OCI-LY7 (cell line): ENCODE measurements around the gene FBN1. TPM values are rescaled to one million over a fixed set of nuclear protein-coding genes. Genes with fewer than 3 reads are reported as not detected.

ENCODE experiments used
- BruUV-seq: library from RNA; stranded (reverse); fragments of 400-500 nt; replicated peaks from 2 replicates; lab custom pipeline; 2021; lab: Mats Ljungman, UMichigan
- CTCF ChIA-PET: fragments of 300-600 bp; sonication (Branson Sonifier 250); formaldehyde crosslinking; loops from one replicate; lab custom pipeline; 2022; ENCODE audit warnings: antibody characterized with exemption; ENCODE audit not compliant: unreplicated experiment; lab: Charles Lee
- POLR2A ChIA-PET: fragments of 300-600 bp; sonication (Branson Sonifier 250); formaldehyde crosslinking; loops from one replicate; lab custom pipeline; 2022; ENCODE audit warnings: antibody characterized with exemption; lab: Charles Lee
- DNase-seq: peaks from one replicate; pipeline ENCODE4 v3.0.0-alpha.2; 2015; ENCODE audit warnings: low spot score
- H2AFZ ChIP-seq: fragments of 200-600 bp; sonication (generic), shearing (Covaris generic); 2 replicates; pipeline ENCODE4 v1.6.1; 2014; ENCODE audit warnings: mild to moderate bottlenecking, antibody characterized with exemption, low read length, moderate library complexity
- H3K27ac ChIP-seq: fragments of 200-600 bp; sonication (generic); 2 replicates; pipeline ENCODE4 v1.5.1; 2014; ENCODE audit warnings: mixed run types, low read depth, mild to moderate bottlenecking, moderate library complexity, low read length, inconsistent platforms; ENCODE audit not compliant: poor library complexity, severe bottlenecking
- H3K36me3 ChIP-seq: fragments of 200-600 bp; sonication (generic); 2 replicates; pipeline ENCODE4 v1.6.1; 2014; ENCODE audit warnings: mild to moderate bottlenecking, antibody characterized with exemption, low read length, moderate library complexity, mixed read lengths; ENCODE audit not compliant: insufficient read depth
- H3K4me1 ChIP-seq: fragments of 200-600 bp; sonication (generic); 2 replicates; pipeline ENCODE4 v1.5.1; 2014; ENCODE audit warnings: mild to moderate bottlenecking, low read length; ENCODE audit not compliant: insufficient read depth, poor library complexity, severe bottlenecking
- H3K4me2 ChIP-seq: fragments of 200-600 bp; sonication (generic); 2 replicates; pipeline ENCODE4 v1.6.1; 2014; ENCODE audit warnings: mild to moderate bottlenecking, low read length
- H3K4me3 ChIP-seq: fragments of 200-600 bp; sonication (generic); 2 replicates; pipeline ENCODE4 v1.5.1; 2014; ENCODE audit warnings: mild to moderate bottlenecking, low read depth, low read length; ENCODE audit not compliant: poor library complexity, severe bottlenecking
- H3K79me2 ChIP-seq: fragments of 200-600 bp; sonication (generic); 2 replicates; pipeline ENCODE4 v1.6.1; 2016; ENCODE audit warnings: low read depth, mild to moderate bottlenecking, low read length, moderate library complexity, mixed read lengths; ENCODE audit not compliant: insufficient read depth
- H3K9me2 ChIP-seq: fragments of 200-600 bp; sonication (generic); 2 replicates; pipeline ENCODE4 v1.6.1; 2016; ENCODE audit warnings: mild to moderate bottlenecking, low read length, mixed read lengths; ENCODE audit not compliant: insufficient read depth
- H3K9me3 ChIP-seq: fragments of 200-600 bp; sonication (generic); 2 replicates; pipeline ENCODE4 v1.6.1; 2014; ENCODE audit warnings: mild to moderate bottlenecking, mixed run types, low read length, mixed read lengths
- H4K20me1 ChIP-seq: fragments of 200-600 bp; sonication (generic); 2 replicates; pipeline ENCODE4 v1.6.1; 2014; ENCODE audit warnings: mild to moderate bottlenecking, antibody characterized with exemption, low read length, moderate library complexity, mixed read lengths; ENCODE audit not compliant: insufficient read depth
- EZH2phosphoT487 ChIP-seq: fragments of 200-600 bp; sonication (generic); IDR thresholded peaks from 2 replicates; pipeline ENCODE4 v1.6.1; 2018; ENCODE audit warnings: low read depth, borderline replicate concordance, mild to moderate bottlenecking, mixed run types, antibody characterized with exemption, low read length, moderate library complexity, mixed read lengths
- intact Hi-C: fragments of 100-400 bp; cut with micrococcal nuclease; formaldehyde crosslinking; loops from one replicate; pipeline ENCODE4 v1.10.0; 2022; ENCODE audit not compliant: unreplicated experiment
- total RNA-seq, 2 experiments: library from RNA; depleted of rRNA in 1 of 2; stranded (reverse); fragments of >200 nt in 1 of 2; shearing (Covaris generic) in 1 of 2; gene quantifications; 2 replicates each; pipeline ENCODE4 v1.2.3, GENCODE V29; 2014 to 2022
- TF ChIP-seq, protein P1 (sequence below): fragments of 200-600 bp; sonication (generic); conservative IDR thresholded peaks from 2 replicates; pipeline ENCODE4 v1.5.1; 2014; ENCODE audit warnings: mild to moderate bottlenecking, antibody characterized with exemption, low read length, moderate library complexity, mixed read lengths

Gene FBN1
- total RNA-seq, 2 experiments from 2014 or later: 0.68 to 1.0 TPM

GRCh38 chr15:48493084-48493762 lies 152.3 kb downstream of the FBN1 start:
- no peak for TF ChIP-seq EZH2phosphoT487
- TF ChIP-seq, protein P1, sequence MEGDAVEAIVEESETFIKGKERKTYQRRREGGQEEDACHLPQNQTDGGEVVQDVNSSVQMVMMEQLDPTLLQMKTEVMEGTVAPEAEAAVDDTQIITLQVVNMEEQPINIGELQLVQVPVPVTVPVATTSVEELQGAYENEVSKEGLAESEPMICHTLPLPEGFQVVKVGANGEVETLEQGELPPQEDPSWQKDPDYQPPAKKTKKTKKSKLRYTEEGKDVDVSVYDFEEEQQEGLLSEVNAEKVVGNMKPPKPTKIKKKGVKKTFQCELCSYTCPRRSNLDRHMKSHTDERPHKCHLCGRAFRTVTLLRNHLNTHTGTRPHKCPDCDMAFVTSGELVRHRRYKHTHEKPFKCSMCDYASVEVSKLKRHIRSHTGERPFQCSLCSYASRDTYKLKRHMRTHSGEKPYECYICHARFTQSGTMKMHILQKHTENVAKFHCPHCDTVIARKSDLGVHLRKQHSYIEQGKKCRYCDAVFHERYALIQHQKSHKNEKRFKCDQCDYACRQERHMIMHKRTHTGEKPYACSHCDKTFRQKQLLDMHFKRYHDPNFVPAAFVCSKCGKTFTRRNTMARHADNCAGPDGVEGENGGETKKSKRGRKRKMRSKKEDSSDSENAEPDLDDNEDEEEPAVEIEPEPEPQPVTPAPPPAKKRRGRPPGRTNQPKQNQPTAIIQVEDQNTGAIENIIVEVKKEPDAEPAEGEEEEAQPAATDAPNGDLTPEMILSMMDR: no peak
- Histone ChIP-seq H3K4me2 (no peak overlapping the region), H3K79me2 (no peaks in the 10 kb centered on the region), H3K9me3 (no peaks in the 10 kb centered on the region), H3K4me1 (no peaks in the 10 kb centered on the region), H4K20me1 (no peaks in the 10 kb centered on the region), H3K4me3 (no peak overlapping the region), H3K27ac (no peak overlapping the region), H3K36me3 (no peaks in the 10 kb centered on the region), H2AFZ (no peak overlapping the region), H3K9me2 (no peaks in the 10 kb centered on the region)
- BruUV-seq: no TSS peak
- intact Hi-C loops: no loop called here
- DNase-seq: no peak
- ChIA-PET CTCF (no interaction called here), POLR2A (no interaction called here)

DNA sequence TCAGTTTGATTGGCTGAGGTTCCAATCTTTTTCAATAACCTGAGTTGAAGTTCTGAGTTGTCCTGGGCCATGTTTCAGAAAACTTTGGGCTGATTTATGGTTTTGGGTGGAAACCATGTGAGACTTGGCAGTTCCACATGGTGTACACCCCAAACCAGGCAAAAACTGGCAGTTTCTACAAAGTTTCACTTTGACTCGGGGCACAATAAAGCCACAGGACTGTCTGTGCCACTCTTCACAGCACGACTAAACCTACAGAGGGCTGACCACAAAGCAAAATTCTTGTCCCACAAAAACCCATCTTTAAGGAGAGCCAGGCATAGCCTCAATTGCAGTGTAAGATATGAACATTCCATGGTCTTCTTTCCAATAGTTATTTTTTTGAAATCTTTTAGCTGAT lies 159.3 kb downstream of the FBN1 start:
- no TSS peak for BruUV-seq
- Histone ChIP-seq H3K9me2 (no peaks in the 10 kb centered on the region), H3K4me1 (no peaks in the 10 kb centered on the region), H3K27ac (no peak overlapping the region), H3K36me3 (no peaks in the 10 kb centered on the region), H3K4me2 (no peak overlapping the region), H2AFZ (no peak overlapping the region), H3K79me2 (no peaks in the 10 kb centered on the region), H4K20me1 (no peaks in the 10 kb centered on the region), H3K4me3 (no peak overlapping the region), H3K9me3 (no peaks in the 10 kb centered on the region)
- intact Hi-C loops: no loop called here
- CTCF ChIA-PET: no interaction called here
- no peak for DNase-seq
- no peak for TF ChIP-seq EZH2phosphoT487
- TF ChIP-seq, protein P1: no peak
- POLR2A ChIA-PET: no interaction called here

- Histone ChIP-seq H3K4me1 (no peaks in the 10 kb centered on the region), H3K9me3 (no peaks in the 10 kb centered on the region), H2AFZ (no peak overlapping the region), H3K27ac (no peak overlapping the region), H3K4me3 (no peak overlapping the region), H3K4me2 (no peak overlapping the region), H4K20me1 (no peaks in the 10 kb centered on the region), H3K36me3 (no peaks in the 10 kb centered on the region), H3K79me2 (no peaks in the 10 kb centered on the region), H3K9me2 (no peaks in the 10 kb centered on the region)
- BruUV-seq: no TSS peak
- intact Hi-C loops: no loop called here
- CTCF ChIA-PET: no interaction called here
- POLR2A ChIA-PET: interaction anchor here (0.6 kb wide), 1 partner anchor 44 kb away, joined by 3 read pairs; no protein-coding TSS in a partner anchor
- TF ChIP-seq EZH2phosphoT487: no peak
- TF ChIP-seq, protein P1: no peak
- DNase-seq: no peak
These were observed 163.7 kb downstream of the FBN1 start for GRCh38 chr15:48481802-48482201.
